OCI-M2 (cell line): ENCODE results near the gene EXOC4.

ENCODE experiments used
- DNase-seq: peaks from one replicate; lab custom pipeline; 2025; ENCODE audit not compliant: unreplicated experiment; lab: John Stamatoyannopoulos, UW

Gene EXOC4

DNA sequence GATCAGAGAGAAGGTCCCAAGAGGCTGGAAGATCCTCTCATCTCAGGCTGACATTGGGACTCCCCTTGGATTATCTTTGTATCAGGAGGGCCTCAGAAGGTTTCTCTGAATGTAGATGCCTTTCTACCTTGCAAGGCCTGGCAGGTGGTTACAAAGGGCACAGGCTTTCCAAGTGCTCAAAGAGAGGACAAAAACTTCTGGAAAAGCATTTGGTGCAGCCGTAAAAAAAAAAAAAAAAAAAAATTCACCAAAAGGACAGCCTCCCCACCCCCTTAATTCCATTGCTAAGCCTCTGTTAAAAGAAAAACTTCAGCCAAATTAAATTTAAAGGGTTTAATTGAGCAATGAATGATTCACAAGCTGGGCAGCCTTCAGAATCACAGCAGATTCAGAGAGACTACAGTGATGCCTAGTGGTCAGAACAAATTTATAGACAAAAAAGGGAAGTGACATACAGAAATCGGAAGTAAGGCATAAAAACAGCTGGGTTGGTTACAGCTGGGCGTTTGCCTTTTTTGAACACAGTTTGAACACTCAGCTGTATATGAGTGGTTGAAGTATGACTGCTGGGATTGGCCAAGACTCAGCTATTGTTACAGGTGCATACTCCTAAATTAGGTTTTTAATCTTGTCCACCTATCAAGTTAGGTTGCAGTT is 831.7 kb downstream of the EXOC4 start:
- no peak for DNase-seq

DNA sequence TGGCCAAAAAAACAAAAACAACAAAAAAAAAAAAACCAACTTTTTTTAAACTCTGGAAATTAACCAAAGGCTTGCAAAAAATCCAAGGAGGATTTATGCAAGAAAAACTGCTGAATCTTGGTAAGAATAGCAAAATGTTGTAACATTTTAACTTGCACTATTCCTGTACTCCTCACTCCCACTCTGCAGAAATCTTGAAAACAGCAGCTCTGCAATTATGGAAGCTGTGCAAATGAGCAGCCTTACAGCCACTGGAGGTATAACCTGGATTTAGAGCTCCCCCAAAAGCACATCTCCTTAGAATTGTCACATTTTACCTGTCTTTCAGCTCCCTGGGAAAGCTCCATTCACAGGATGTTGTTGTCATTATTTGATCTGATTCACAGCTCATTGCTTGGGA is 832.4 kb downstream of the EXOC4 start:
- no peak for DNase-seq

GRCh38 chr7:134086998-134087735 is 834.3 kb downstream of the EXOC4 start:
- no peak for DNase-seq

DNA sequence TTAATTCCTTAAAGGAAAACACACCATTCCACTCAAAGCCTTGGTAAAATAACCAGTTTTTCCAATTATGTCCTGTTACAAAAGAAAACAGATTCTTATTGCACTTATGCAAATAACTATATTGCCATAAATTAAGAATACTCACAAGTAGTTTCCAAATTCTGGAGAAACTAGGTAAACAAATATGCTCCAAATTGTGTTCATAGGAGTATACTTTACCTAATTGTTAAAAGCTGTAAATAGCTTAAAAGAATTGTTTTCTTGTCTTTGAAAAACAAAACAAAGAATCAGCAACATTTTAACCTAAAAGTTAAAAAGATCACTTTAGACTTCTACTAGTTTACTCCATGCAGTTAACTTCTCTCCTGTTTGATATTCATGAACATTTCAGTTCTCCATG is 835.3 kb downstream of the EXOC4 start:
- no peak for DNase-seq

DNA sequence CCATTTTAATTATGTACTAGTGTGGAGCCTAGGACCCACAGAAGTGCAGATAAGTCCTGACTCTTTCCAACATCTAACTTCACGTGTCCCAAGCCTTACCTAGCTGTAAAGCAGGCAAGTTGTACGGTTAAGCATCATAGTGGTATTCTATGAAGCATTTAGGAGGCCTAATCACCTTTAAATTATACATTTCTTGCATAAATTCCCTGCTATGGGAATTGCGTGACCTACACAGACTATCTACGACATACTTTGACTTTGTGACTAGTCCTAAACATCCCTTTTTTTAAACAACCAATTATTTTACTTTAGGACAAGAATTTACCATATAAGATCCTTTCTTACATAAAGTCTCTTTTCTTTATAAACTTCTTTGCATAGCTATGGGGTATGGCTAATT is 836.6 kb downstream of the EXOC4 start:
- peak; percentile 17 for DNase-seq

DNA sequence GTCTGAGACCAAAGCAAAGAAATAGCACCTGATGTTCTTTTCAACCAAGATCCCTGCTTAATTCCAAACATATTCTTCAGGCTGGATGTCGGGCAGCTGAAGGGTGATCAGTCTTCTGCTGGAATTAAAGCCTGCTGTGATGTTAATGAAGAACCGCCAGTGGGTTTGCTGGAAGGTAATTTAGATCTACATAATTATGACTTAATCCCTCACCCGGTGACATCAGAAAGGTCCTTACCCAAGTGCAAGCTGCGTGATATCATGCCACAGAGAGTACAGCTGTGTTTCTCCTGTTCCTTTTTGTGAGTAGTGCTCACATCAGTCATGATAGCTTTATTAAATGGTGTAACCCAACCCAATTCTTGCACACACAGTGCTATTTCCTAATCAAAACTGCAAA is 845.2 kb downstream of the EXOC4 start:
- no peak for DNase-seq

DNA sequence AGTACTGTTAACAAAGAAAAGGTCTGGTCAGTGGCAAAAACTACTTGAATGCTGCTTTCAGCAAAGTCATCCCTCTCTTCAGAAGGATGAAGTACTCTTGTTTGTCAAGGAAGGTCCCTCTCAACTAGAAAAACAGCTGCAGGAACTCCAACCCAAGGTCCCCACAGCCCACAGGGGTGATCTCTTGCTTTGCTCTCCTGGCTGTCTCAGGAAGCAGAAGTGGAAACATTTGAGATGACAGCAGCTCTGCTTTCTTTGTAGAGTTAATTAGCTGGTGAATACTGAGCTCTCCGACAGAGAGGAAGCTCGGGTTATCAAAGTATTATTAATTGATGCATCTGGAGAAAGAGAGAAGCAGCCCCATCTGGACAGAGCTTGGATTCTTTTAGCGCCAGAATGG is 848.8 kb downstream of the EXOC4 start:
- no peak for DNase-seq

GRCh38 chr7:134104166-134104565 is 851.3 kb downstream of the EXOC4 start:
- no peak for DNase-seq

GRCh38 chr7:134105841-134106240 is 853.0 kb downstream of the EXOC4 start:
- DNase-seq = no peak

- no peak for DNase-seq
Measured at GRCh38 chr7:134108802-134109201, 855.9 kb downstream of the EXOC4 start.

DNA sequence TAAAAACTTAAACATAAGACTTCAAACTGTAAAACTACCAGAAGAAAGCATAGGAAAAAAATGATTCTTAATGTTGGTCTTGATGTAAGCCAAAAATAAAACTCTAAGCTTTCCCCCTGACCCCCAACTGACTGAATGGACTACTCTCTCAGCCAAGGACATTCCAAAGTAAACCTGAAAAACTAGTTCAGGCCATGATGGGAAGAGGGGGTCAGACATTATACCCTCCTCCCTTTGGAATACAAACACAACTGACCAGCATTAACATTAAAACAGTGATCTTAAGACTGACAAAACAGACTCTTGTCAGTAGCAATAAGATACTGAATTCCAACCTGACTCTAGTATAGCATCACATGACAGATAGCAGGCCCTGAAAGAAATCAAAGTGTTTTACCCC is 860.8 kb downstream of the EXOC4 start:
- no peak for DNase-seq

GRCh38 chr7:134114992-134115391 is 862.1 kb downstream of the EXOC4 start:
- no peak for DNase-seq
